KOPT-K1 (cell line): Measurements from ENCODE around the gene OR51Q1.

Experiments used
- H3K27ac ChIP-seq: fragments of 200-600 bp; sonication (generic); 2 replicates; pipeline ENCODE4 v1.5.1; 2016; ENCODE audit warnings: antibody characterized with exemption, mild to moderate bottlenecking, low read depth, low read length; ENCODE audit not compliant: poor library complexity, severe bottlenecking
- H3K36me3 ChIP-seq: fragments of 200-600 bp; sonication (generic); 2 replicates; pipeline ENCODE4 v1.5.1; 2017; ENCODE audit warnings: antibody characterized with exemption, mild to moderate bottlenecking, low read length, moderate library complexity; ENCODE audit not compliant: insufficient read depth
- H3K9me3 ChIP-seq: fragments of 200-600 bp; sonication (generic); 2 replicates; pipeline ENCODE4 v1.5.1; 2017; ENCODE audit warnings: antibody characterized with exemption, low read length, mild to moderate bottlenecking; ENCODE audit not compliant: insufficient read depth, poor library complexity, severe bottlenecking

Gene OR51Q1

DNA sequence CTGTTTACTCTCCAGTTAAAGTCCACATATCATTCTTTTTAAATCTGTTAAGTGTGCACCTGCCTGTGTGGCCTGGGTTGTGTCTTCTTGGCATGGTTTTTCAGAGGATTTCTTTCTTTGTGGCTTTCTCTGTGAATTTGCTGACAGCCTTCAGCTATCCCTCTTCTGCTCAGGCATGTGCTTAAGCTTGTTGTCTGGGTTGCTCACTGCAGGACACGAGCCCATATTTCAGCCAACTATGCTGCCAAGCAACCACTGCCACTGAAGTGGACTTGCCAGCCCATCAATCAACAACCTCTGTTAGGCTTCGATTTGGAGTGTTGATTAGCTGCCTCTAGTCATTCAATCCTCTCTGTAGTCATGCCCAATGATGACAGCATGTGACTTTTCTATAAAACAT lies 45.6 kb downstream of the OR51Q1 start:
- Histone ChIP-seq H3K27ac (no peak overlapping the region), H3K36me3 (no peaks in the 10 kb centered on the region), H3K9me3 (no peaks in the 10 kb centered on the region)
